K562 (cell line): ENCODE results near the gene SLC5A12. TPM values are rescaled to one million over a fixed set of nuclear protein-coding genes. Genes with fewer than 3 reads are reported as not detected.

Source experiments
- ATAC-seq: fragments of 200-7000 bp; cut with Tn5 transposase; 3 replicates; pipeline ENCODE4 v1.9.1; 2020; ENCODE audit warnings: moderate library complexity
- BruUV-seq: library from RNA; stranded (reverse); fragments of 400-500 nt; replicated peaks from 2 replicates; lab custom pipeline; 2021; lab: Mats Ljungman, UMichigan
- CTCF ChIA-PET: fragments of 300-600 bp; formaldehyde crosslinking; extraction: SDS; loops from one replicate; lab custom pipeline; 2021; ENCODE audit warnings: low intra/inter-chr PET ratio; lab: Yijun Ruan, JAX
- POLR2A ChIA-PET: fragments of 300-600, 350-650 bp; sonication (Branson Sonifier 250); formaldehyde crosslinking; extraction: SDS; loops from one replicate; lab custom pipeline; 2021; ENCODE audit warnings: antibody characterized with exemption, inconsistent platforms; lab: Yijun Ruan, JAX
- DNase-seq, 4 experiments: peaks; one replicate each; pipeline versions ENCODE4 v3.0.0 to v3.0.0-alpha.2; 2011 to 2018; ENCODE audit warnings: low spot score in 3 of 4, mixed read lengths in 3 of 4; ENCODE audit errors: extremely low read depth in 1 of 4
- FAIRE-seq: peaks from 2 replicates; lab custom pipeline; 2011; peaks lifted over from hg19 to GRCh38; lab: Jason Lieb, UNC
- H2AFZ ChIP-seq: 2 replicates; pipeline ENCODE4 v1.6.0; 2011; ENCODE audit warnings: low read depth, low read length, control low read depth, inconsistent platforms
- H3K27ac ChIP-seq: fragments of 200-600 bp; 3 replicates; pipeline ENCODE4 v1.8.0; 2011; ENCODE audit warnings: low read depth, mild to moderate bottlenecking, control low read depth, inconsistent platforms, low read length, moderate library complexity, mixed read lengths; ENCODE audit errors: extremely low read depth
- H3K27me3 ChIP-seq, 2 experiments: fragments of 300-600 bp in 1 of 2; 2 replicates in 1 of 2; 3 replicates in 1 of 2; pipeline versions ENCODE4 v1.6.0 to v1.8.0; 2011; ENCODE audit warnings: inconsistent platforms in 2 of 2, low read length in 2 of 2, mild to moderate bottlenecking in 1 of 2, mixed read lengths in 1 of 2, moderate library complexity in 1 of 2; ENCODE audit not compliant: control insufficient read depth in 2 of 2, insufficient read depth in 2 of 2
- H3K36me3 ChIP-seq: fragments of 300-600 bp; 3 replicates; pipeline ENCODE4 v1.8.0; 2011; ENCODE audit warnings: mild to moderate bottlenecking, low read length, inconsistent platforms; ENCODE audit not compliant: control insufficient read depth, insufficient read depth
- H3K4me1 ChIP-seq, 2 experiments: fragments of 200-600 bp in 1 of 2; replicated peaks in 1 of 2; 2 replicates in 1 of 2; 3 replicates in 1 of 2; pipeline versions ENCODE4 v1.5.1 to v1.8.0; 2011; ENCODE audit warnings: inconsistent platforms in 2 of 2, low read length in 2 of 2, mild to moderate bottlenecking in 1 of 2, mixed read lengths in 1 of 2, moderate library complexity in 1 of 2; ENCODE audit not compliant: control insufficient read depth in 2 of 2, insufficient read depth in 2 of 2
- H3K4me2 ChIP-seq: 2 replicates; pipeline ENCODE4 v1.6.1; 2011; ENCODE audit warnings: low read length, control low read depth, inconsistent platforms, mixed read lengths; ENCODE audit not compliant: insufficient read depth
- H3K4me3 ChIP-seq: fragments of 200-600 bp; sonication (generic), shearing (Covaris generic); 2 replicates; pipeline ENCODE4 v1.5.1; 2016; ENCODE audit warnings: control low read depth, inconsistent platforms
- H3K79me2 ChIP-seq: fragments of 200-600 bp; 3 replicates; pipeline ENCODE4 v1.8.0; 2011; ENCODE audit warnings: low read length, inconsistent platforms; ENCODE audit not compliant: control insufficient read depth, insufficient read depth
- H3K9ac ChIP-seq, 2 experiments: 2 replicates each; pipeline versions ENCODE4 v1.6.0 to v1.6.1; 2011; ENCODE audit warnings: low read depth in 2 of 2, low read length in 2 of 2, control low read depth in 1 of 2, inconsistent platforms in 1 of 2, mild to moderate bottlenecking in 1 of 2, mixed read lengths in 1 of 2; ENCODE audit not compliant: insufficient read depth in 1 of 2
- H3K9me1 ChIP-seq: one replicate; pipeline ENCODE4 v1.6.0; 2011; ENCODE audit warnings: inconsistent platforms, mild to moderate bottlenecking, low read length, moderate library complexity; ENCODE audit not compliant: control insufficient read depth, insufficient read depth
- H3K9me3 ChIP-seq: replicated peaks from 2 replicates; pipeline ENCODE4 v1.5.1; 2011; ENCODE audit warnings: low read depth, low read length, inconsistent platforms; ENCODE audit not compliant: control insufficient read depth, insufficient read depth
- H4K20me1 ChIP-seq: replicated peaks from 2 replicates; pipeline ENCODE4 v1.6.1; 2011; ENCODE audit warnings: low read length, inconsistent platforms, mixed read lengths; ENCODE audit not compliant: control insufficient read depth, insufficient read depth
- DIDO1 ChIP-seq: fragments of 450-650 bp; IDR thresholded peaks from 2 replicates; pipeline ENCODE4 v1.6.1; 2016; ENCODE audit warnings: low read depth, missing biosample characterization, missing genetic modification characterization
- HIVEP1 ChIP-seq: fragments of 250-450 bp; sonication (Bioruptor Pico); IDR thresholded peaks from 2 replicates; pipeline ENCODE4 v1.4.0; 2020; ENCODE audit warnings: mild to moderate bottlenecking
- NEUROD1 ChIP-seq: fragments of 150-350 bp; IDR thresholded peaks from 2 replicates; pipeline ENCODE4 v1.6.1; 2014; ENCODE audit warnings: borderline replicate concordance, low read length, low read depth; ENCODE audit not compliant: partially characterized antibody
- RHOXF2B ChIP-seq: fragments of 250-450 bp; sonication (Bioruptor Pico); conservative IDR thresholded peaks from 2 replicates; pipeline ENCODE4 v1.5.1; 2021
- SIX5 ChIP-seq, 2 experiments: IDR thresholded peaks; 2 replicates each; pipeline ENCODE4 v1.6.1; 2011; ENCODE audit warnings: low read length in 2 of 2, borderline replicate concordance in 1 of 2, low read depth in 1 of 2, mild to moderate bottlenecking in 1 of 2, moderate library complexity in 1 of 2; ENCODE audit not compliant: insufficient read depth in 1 of 2
- SOX6 ChIP-seq: fragments of 450-650 bp; IDR thresholded peaks from 2 replicates; pipeline ENCODE4 v1.6.1; 2014; ENCODE audit warnings: mild to moderate bottlenecking
- ZNF12 ChIP-seq: sonication (generic); formaldehyde crosslinking; IDR thresholded peaks from 2 replicates; pipeline ENCODE4 v1.4.0; 2020; ENCODE audit warnings: mild to moderate bottlenecking, missing genetic modification reagents
- ZNF561 ChIP-seq: fragments of 450-650 bp; formaldehyde crosslinking; conservative IDR thresholded peaks from 2 replicates; pipeline ENCODE4 v1.4.0; 2020; ENCODE audit warnings: mild to moderate bottlenecking, moderate library complexity
- WGBS: fragments of 100-300 bp; shearing (Covaris generic); methylation state at CpG from one replicate; pipeline ENCODE4 v1.1.6; 2016; ENCODE audit warnings: low coverage, mixed read lengths; ENCODE audit not compliant: insufficient coverage; ENCODE audit errors: missing lambda C conversion rate; 5-methylcytosine and 5-hydroxymethylcytosine counted together
- in situ Hi-C: fragments of 300-500 bp; cut with MboI; formaldehyde crosslinking; loops from 4 replicates; pipeline ENCODE4 v1.15.0; 2018; ENCODE audit warnings: inconsistent platforms, mixed read lengths
- intact Hi-C: fragments of 100-400 bp; cut with micrococcal nuclease; formaldehyde crosslinking; loops from 2 replicates; pipeline ENCODE4 v1.14.2; 2022
- polyA plus RNA-seq, 8 experiments: library from polyadenylated mRNA; depleted of rRNA in 4 of 8; stranded (reverse) in 5 of 8; unstranded in 3 of 8; fragments of >200 nt; fragmentation: Nextera tagmentation in 2 of 8; fragmentation: Illumina TruSeq in 1 of 8; extraction: Ambion mirVana in 2 of 8; extraction: Trizol in 1 of 8; gene quantifications; 2 replicates each; pipeline versions ENCODE4 v1.2.1 to v1.2.3, GENCODE V29; 2011 to 2014; ENCODE audit warnings: inconsistent platforms in 1 of 8, missing spikeins in 1 of 8
- total RNA-seq, 7 experiments: library from RNA; depleted of rRNA in 6 of 7; stranded (reverse); fragments of >200 nt in 6 of 7; fragmentation: Illumina TruSeq in 2 of 7; extraction: Trizol in 2 of 7; gene quantifications; 2 replicates each; pipeline versions ENCODE4 v1.2.1 to v1.2.3, GENCODE V29; 2011 to 2021; ENCODE audit warnings: low replicate concordance in 1 of 7

SLC5A12 gene
- total and polyA plus RNA-seq, 9 of the 15 experiments (the other 6 are each of a cell fraction or from before 2014, with no cell fraction given), result 0.03 to 0.16 (median 0.06) TPM; not detected in 5

DNA sequence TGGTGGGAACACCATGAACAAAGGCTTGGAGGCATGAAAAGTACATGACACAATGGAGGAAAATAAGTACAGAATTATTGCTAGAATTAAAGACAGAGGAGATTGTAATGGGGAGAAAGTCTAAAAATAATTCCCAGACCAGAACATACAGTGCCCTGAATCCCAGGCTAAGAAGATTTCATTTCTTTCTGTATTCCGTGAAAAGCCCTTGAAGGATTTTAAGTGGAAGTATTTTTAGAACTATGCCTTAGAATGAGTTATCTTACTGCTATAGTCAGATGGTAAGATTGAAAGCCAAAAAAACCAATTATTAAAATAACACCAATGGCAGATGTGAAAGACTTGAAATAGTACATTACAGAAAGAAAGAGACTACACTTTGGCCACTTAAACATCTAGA lies 36.1 kb upstream of the SLC5A12 start (continued):
- TF ChIP-seq NEUROD1, result no peak
- TF ChIP-seq ZNF12 (CRISPR knock-in tag), result no peak
- TF ChIP-seq RHOXF2B (CRISPR knock-in tag), result no peak

DNA sequence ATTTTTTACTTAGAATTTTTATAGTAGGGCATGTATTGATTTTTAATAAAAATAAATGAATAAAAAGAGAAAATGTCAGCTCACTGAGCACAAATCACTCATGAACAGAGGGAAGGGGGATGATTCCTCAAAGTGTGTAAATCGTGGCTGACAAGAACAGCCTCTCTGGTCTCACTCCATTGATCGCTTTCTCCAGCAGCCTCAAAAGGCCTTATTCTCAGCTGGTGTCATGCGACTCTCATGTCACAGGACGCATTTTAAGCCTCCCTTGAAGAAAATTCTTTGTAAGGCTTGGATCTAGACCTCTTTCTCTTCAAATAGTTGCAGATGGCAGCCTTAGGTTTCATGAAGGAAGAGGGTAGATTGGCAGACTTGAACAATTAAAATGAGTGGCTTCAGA lies 33.9 kb upstream of the SLC5A12 start:
- POLR2A ChIA-PET, result no interaction called here
- Histone ChIP-seq H3K27ac (no peak overlapping the region), H3K79me2 (no peaks in the 10 kb centered on the region), H3K4me1 (no peaks in the 10 kb centered on the region), H3K9me3 (0 out of 2 replicates have a peak, but pooled peaks cover 2% of the 10 kb centered on the region), H3K4me2 (no peak overlapping the region), H3K9ac (no peak overlapping the region), H4K20me1 (no peaks in the 10 kb centered on the region)
- DNase-seq (no peak), ATAC-seq (no peak), FAIRE-seq (no peak)
- BruUV-seq, result no TSS peak
- intact Hi-C loops, result loop anchor here (10.0 kb wide), 1 partner anchor 409 kb away; no protein-coding TSS in a partner anchor
- in situ Hi-C loops, result loop anchor here (25.0 kb wide), 1 partner anchor 732 kb away; no protein-coding TSS in a partner anchor
- TF ChIP-seq SOX6 (no peak), SIX5 (IDR thresholded peaks at IDR 0.05; ENCODE audit: borderline replicate concordance in 1 of 2, insufficient read depth in 1 of 2, low read depth in 1 of 2, low read length in 2 of 2) (no peak), DIDO1 (tag) (no peak), ZNF561 (CRISPR knock-in tag) (no peak), HIVEP1 (no peak)
- TF ChIP-seq, all 486 proteins: peak for 0
- H3K9me1 ChIP-seq, result no peaks in the 10 kb centered on the region
- H3K36me3 ChIP-seq, result no peaks in the 10 kb centered on the region
- CTCF ChIA-PET, result no interaction called here
- no peak overlapping the region for H2AFZ ChIP-seq
- no peak overlapping the region for H3K4me3 ChIP-seq
- H3K27me3 ChIP-seq, result no peaks in the 10 kb centered on the region
- 0% methylated on average over 4 of the region's 4 CpGs for WGBS
